DOHH2 (cell line): Measurements from ENCODE around the gene CCL13.

Experiments
- H3F3A ChIP-seq: fragments of 200-600 bp; sonication (generic), shearing (Covaris generic); 2 replicates; pipeline ENCODE4 v1.6.0; 2016; ENCODE audit warnings: antibody characterized with exemption, mild to moderate bottlenecking; ENCODE audit not compliant: control insufficient read depth, insufficient read depth
- H3K27ac ChIP-seq: fragments of 200-600 bp; sonication (generic); 2 replicates; pipeline ENCODE4 v1.5.1; 2014; ENCODE audit warnings: low read depth, mild to moderate bottlenecking, low read length, moderate library complexity
- H3K27me3 ChIP-seq: fragments of 200-600 bp; sonication (generic); 2 replicates; pipeline ENCODE4 v1.6.1; 2014; ENCODE audit warnings: mild to moderate bottlenecking, low read length, mixed read lengths; ENCODE audit not compliant: control insufficient read depth
- H3K36me3 ChIP-seq: fragments of 200-600 bp; sonication (generic); 2 replicates; pipeline ENCODE4 v1.6.1; 2014; ENCODE audit warnings: mild to moderate bottlenecking, low read length, moderate library complexity, mixed read lengths; ENCODE audit not compliant: control insufficient read depth
- H3K4me1 ChIP-seq: fragments of 200-600 bp; sonication (generic); 2 replicates; pipeline ENCODE4 v1.6.1; 2014; ENCODE audit warnings: mild to moderate bottlenecking, low read length, mixed read lengths; ENCODE audit not compliant: control insufficient read depth
- H3K4me2 ChIP-seq: fragments of 200-600 bp; sonication (generic); 2 replicates; pipeline ENCODE4 v1.6.0; 2014; ENCODE audit warnings: mild to moderate bottlenecking, low read length, moderate library complexity
- H3K4me3 ChIP-seq: fragments of 200-600 bp; sonication (generic); 2 replicates; pipeline ENCODE4 v1.5.1; 2014; ENCODE audit warnings: mild to moderate bottlenecking, low read length, mixed read lengths
- H3K79me2 ChIP-seq: fragments of 200-600 bp; sonication (generic); 2 replicates; pipeline ENCODE4 v1.6.1; 2014; ENCODE audit warnings: mild to moderate bottlenecking, low read length, mixed read lengths; ENCODE audit not compliant: control insufficient read depth
- H3K9me2 ChIP-seq: fragments of 200-600 bp; sonication (generic); replicated peaks from 2 replicates; pipeline ENCODE4 v1.6.1; 2014; ENCODE audit warnings: mild to moderate bottlenecking, low read length, mixed read lengths; ENCODE audit not compliant: control insufficient read depth
- H3K9me3 ChIP-seq: fragments of 200-600 bp; sonication (generic); 2 replicates; pipeline ENCODE4 v1.6.1; 2014; ENCODE audit warnings: antibody characterized with exemption, low read length, mixed read lengths; ENCODE audit not compliant: control insufficient read depth, insufficient read depth
- H4K20me1 ChIP-seq: fragments of 200-600 bp; sonication (generic); 2 replicates; pipeline ENCODE4 v1.6.0; 2014; ENCODE audit warnings: low read depth, mild to moderate bottlenecking, antibody characterized with exemption, low read length, moderate library complexity; ENCODE audit not compliant: control insufficient read depth, insufficient read depth
- CTCF ChIP-seq: fragments of 200-600 bp; sonication (generic); IDR thresholded peaks from one replicate; pipeline ENCODE4 v1.5.1; 2014; ENCODE audit warnings: antibody characterized with exemption, mild to moderate bottlenecking, low read depth, low read length; ENCODE audit not compliant: poor library complexity, severe bottlenecking
- EZH2phosphoT487 ChIP-seq: fragments of 200-600 bp; sonication (generic); IDR thresholded peaks from 2 replicates; pipeline ENCODE4 v1.6.1; 2017; ENCODE audit warnings: borderline replicate concordance, mild to moderate bottlenecking, antibody characterized with exemption, low read length, moderate library complexity, mixed read lengths

CCL13 gene

GRCh38 chr17:34384822-34385605 lies 28.7 kb downstream of the CCL13 start:
- no peaks in the 10 kb centered on the region for H3K79me2 ChIP-seq
- no peaks in the 10 kb centered on the region for H3K4me1 ChIP-seq
- no peaks in the 10 kb centered on the region for H3K9me3 ChIP-seq
- no peak overlapping the region for H3K27ac ChIP-seq
- no peaks in the 10 kb centered on the region for H4K20me1 ChIP-seq
- no peak overlapping the region for H3K4me3 ChIP-seq
- peaks cover 57% of the 10 kb centered on the region for H3K27me3 ChIP-seq
- H3F3A ChIP-seq = no peaks in the 10 kb centered on the region
- H3K9me2 ChIP-seq = no peaks in the 10 kb centered on the region
- no peak for TF ChIP-seq EZH2phosphoT487
- TF ChIP-seq CTCF = no peak
- H3K4me2 ChIP-seq = no peak overlapping the region
- H3K36me3 ChIP-seq = no peaks in the 10 kb centered on the region

GRCh38 chr17:34386343-34386696 lies 30.0 kb downstream of the CCL13 start:
- peaks cover 49% of the 10 kb centered on the region for H3K27me3 ChIP-seq

GRCh38 chr17:34386697-34387550 lies 30.6 kb downstream of the CCL13 start:
- Histone ChIP-seq H3K9me3 (no peaks in the 10 kb centered on the region), H4K20me1 (no peaks in the 10 kb centered on the region), H3F3A (no peaks in the 10 kb centered on the region), H3K79me2 (no peaks in the 10 kb centered on the region), H3K9me2 (no peaks in the 10 kb centered on the region), H3K36me3 (no peaks in the 10 kb centered on the region), H3K27ac (no peak overlapping the region), H3K4me3 (no peak overlapping the region), H3K27me3 (peaks cover 49% of the 10 kb centered on the region), H3K4me1 (no peaks in the 10 kb centered on the region), H3K4me2 (no peak overlapping the region)
- TF ChIP-seq CTCF (no peak), EZH2phosphoT487 (no peak)

More at GRCh38 chr17:34386343-34386696, 30.0 kb downstream of the CCL13 start:
- H3K9me2 ChIP-seq = no peaks in the 10 kb centered on the region
- no peaks in the 10 kb centered on the region for H4K20me1 ChIP-seq
- H3K79me2 ChIP-seq = no peaks in the 10 kb centered on the region
- H3K9me3 ChIP-seq = no peaks in the 10 kb centered on the region
- H3K4me2 ChIP-seq = no peak overlapping the region
- H3K36me3 ChIP-seq = no peaks in the 10 kb centered on the region
- H3K4me1 ChIP-seq = no peaks in the 10 kb centered on the region
- H3K27ac ChIP-seq = no peak overlapping the region
- no peak overlapping the region for H3K4me3 ChIP-seq
- no peak for TF ChIP-seq EZH2phosphoT487
- TF ChIP-seq CTCF = no peak
- no peaks in the 10 kb centered on the region for H3F3A ChIP-seq
